Measurements from ENCODE around the gene CBX6.
A peak's percentile ranks its signal among the peaks of the same experiment; 100 is the strongest.
"Not testable (repeated sequence)": the region's sequence is repeated elsewhere in the genome, so short reads cannot be mapped to it uniquely, and the experiment has no call there.

Gene CBX6

GRCh38 chr22:38872172-38872830 lies at the start of gene CBX6:
CBX6 (minus strand) TSS chr22:38872216; CDS start chr22:38872190, 26 bp downstream.
- H3K36me3 ChIP-seq (ENCODE audit: control insufficient read depth, insufficient read depth, low read length): no peaks in the 10 kb centered on the region

GRCh38 chr22:38921806-38922205 lies 49.8 kb upstream of the CBX6 start:
- Histone ChIP-seq H3K4me3 (ENCODE audit: low read length) (no peak overlapping the region), H3K4me1 (ENCODE audit: control insufficient read depth, insufficient read depth, low read length) (peaks cover 16% of the 10 kb centered on the region), H3K27me3 (ENCODE audit: control insufficient read depth, insufficient read depth, low read length) (no peaks in the 10 kb centered on the region), H3K36me3 (ENCODE audit: control insufficient read depth, insufficient read depth, low read length) (no peaks in the 10 kb centered on the region), H3K9ac (ENCODE audit: low read length) (no peak overlapping the region), H3K27ac (ENCODE audit: low read depth, low read length) (no peak overlapping the region)

More at GRCh38 chr22:38872172-38872830, at the start of gene CBX6:
- Histone ChIP-seq H3K4me3 (ENCODE audit: low read length) (peak within 1 kb of the TSS; percentile 84), H3K27ac (ENCODE audit: low read depth, low read length) (peak within 1 kb of the TSS; percentile 100), H3K9ac (ENCODE audit: low read length) (peak within 1 kb of the TSS; percentile 66), H3K27me3 (ENCODE audit: control insufficient read depth, insufficient read depth, low read length) (no peaks in the 10 kb centered on the region), H3K4me1 (ENCODE audit: control insufficient read depth, insufficient read depth, low read length) (peaks cover 21% of the 10 kb centered on the region)

- Histone ChIP-seq H3K9ac (ENCODE audit: low read length) (no peak overlapping the region), H3K4me1 (ENCODE audit: control insufficient read depth, insufficient read depth, low read length) (peaks cover 16% of the 10 kb centered on the region), H3K27me3 (ENCODE audit: control insufficient read depth, insufficient read depth, low read length) (no peaks in the 10 kb centered on the region), H3K4me3 (ENCODE audit: low read length) (no peak overlapping the region), H3K27ac (ENCODE audit: low read depth, low read length) (no peak overlapping the region), H3K36me3 (ENCODE audit: control insufficient read depth, insufficient read depth, low read length) (no peaks in the 10 kb centered on the region)
These were observed 49.1 kb upstream of the CBX6 start for GRCh38 chr22:38921120-38921519.

- H3K36me3 ChIP-seq (ENCODE audit: control insufficient read depth, insufficient read depth, low read length): no peaks in the 10 kb centered on the region
- no peak overlapping the region for H3K9ac ChIP-seq (ENCODE audit: low read length)
- no peaks in the 10 kb centered on the region for H3K27me3 ChIP-seq (ENCODE audit: control insufficient read depth, insufficient read depth, low read length)
- peaks cover 13% of the 10 kb centered on the region for H3K4me1 ChIP-seq (ENCODE audit: control insufficient read depth, insufficient read depth, low read length)
- no peak overlapping the region for H3K4me3 ChIP-seq (ENCODE audit: low read length)
- H3K27ac ChIP-seq (ENCODE audit: low read depth, low read length): no peak overlapping the region
These were observed 47.7 kb upstream of the CBX6 start for GRCh38 chr22:38919631-38920190.

GRCh38 chr22:38911434-38911833 lies 39.4 kb upstream of the CBX6 start:
- no peak overlapping the region for H3K4me3 ChIP-seq (ENCODE audit: low read length)
- no peaks in the 10 kb centered on the region for H3K4me1 ChIP-seq (ENCODE audit: control insufficient read depth, insufficient read depth, low read length)
- no peaks in the 10 kb centered on the region for H3K27me3 ChIP-seq (ENCODE audit: control insufficient read depth, insufficient read depth, low read length)
- no peaks in the 10 kb centered on the region for H3K36me3 ChIP-seq (ENCODE audit: control insufficient read depth, insufficient read depth, low read length)
- H3K27ac ChIP-seq (ENCODE audit: low read depth, low read length): no peak overlapping the region
- no peak overlapping the region for H3K9ac ChIP-seq (ENCODE audit: low read length)

- Histone ChIP-seq H3K27ac (ENCODE audit: low read depth, low read length) (no peak overlapping the region), H3K9ac (ENCODE audit: low read length) (no peak overlapping the region), H3K4me1 (ENCODE audit: control insufficient read depth, insufficient read depth, low read length) (no peaks in the 10 kb centered on the region), H3K4me3 (ENCODE audit: low read length) (no peak overlapping the region), H3K36me3 (ENCODE audit: control insufficient read depth, insufficient read depth, low read length) (no peaks in the 10 kb centered on the region), H3K27me3 (ENCODE audit: control insufficient read depth, insufficient read depth, low read length) (no peaks in the 10 kb centered on the region)
These were observed 35.8 kb upstream of the CBX6 start for GRCh38 chr22:38907767-38908166.

- no peak overlapping the region for H3K4me3 ChIP-seq (ENCODE audit: low read length)
- no peak overlapping the region for H3K9ac ChIP-seq (ENCODE audit: low read length)
- no peaks in the 10 kb centered on the region for H3K27me3 ChIP-seq (ENCODE audit: control insufficient read depth, insufficient read depth, low read length)
These were observed 34.0 kb upstream of the CBX6 start for GRCh38 chr22:38906052-38906451.

GRCh38 chr22:38904052-38904617 lies 32.1 kb upstream of the CBX6 start:
- H3K27me3 ChIP-seq (ENCODE audit: control insufficient read depth, insufficient read depth, low read length); H3K4me1 ChIP-seq (ENCODE audit: control insufficient read depth, insufficient read depth, low read length); H3K27ac ChIP-seq (ENCODE audit: low read depth, low read length); H3K9ac ChIP-seq (ENCODE audit: low read length); H3K4me3 ChIP-seq (ENCODE audit: low read length); H3K36me3 ChIP-seq (ENCODE audit: control insufficient read depth, insufficient read depth, low read length): not testable (repeated sequence)

More at GRCh38 chr22:38906052-38906451, 34.0 kb upstream of the CBX6 start:
- Histone ChIP-seq H3K27ac (ENCODE audit: low read depth, low read length) (no peak overlapping the region), H3K36me3 (ENCODE audit: control insufficient read depth, insufficient read depth, low read length) (no peaks in the 10 kb centered on the region), H3K4me1 (ENCODE audit: control insufficient read depth, insufficient read depth, low read length) (no peaks in the 10 kb centered on the region)

- Histone ChIP-seq H3K36me3 (ENCODE audit: control insufficient read depth, insufficient read depth, low read length) (no peaks in the 10 kb centered on the region), H3K27me3 (ENCODE audit: control insufficient read depth, insufficient read depth, low read length) (no peaks in the 10 kb centered on the region), H3K9ac (ENCODE audit: low read length) (no peak overlapping the region), H3K4me1 (ENCODE audit: control insufficient read depth, insufficient read depth, low read length) (no peaks in the 10 kb centered on the region), H3K27ac (ENCODE audit: low read depth, low read length) (no peak overlapping the region), H3K4me3 (ENCODE audit: low read length) (no peak overlapping the region)
These were observed 29.2 kb upstream of the CBX6 start for GRCh38 chr22:38901111-38901641.

GRCh38 chr22:38900677-38901076 lies 28.7 kb upstream of the CBX6 start:
- H3K27ac ChIP-seq (ENCODE audit: low read depth, low read length): no peak overlapping the region
- H3K4me3 ChIP-seq (ENCODE audit: low read length): no peak overlapping the region
- no peaks in the 10 kb centered on the region for H3K4me1 ChIP-seq (ENCODE audit: control insufficient read depth, insufficient read depth, low read length)
- H3K9ac ChIP-seq (ENCODE audit: low read length): no peak overlapping the region
- H3K36me3 ChIP-seq (ENCODE audit: control insufficient read depth, insufficient read depth, low read length): no peaks in the 10 kb centered on the region
- no peaks in the 10 kb centered on the region for H3K27me3 ChIP-seq (ENCODE audit: control insufficient read depth, insufficient read depth, low read length)

- H3K27me3 ChIP-seq (ENCODE audit: control insufficient read depth, insufficient read depth, low read length): no peaks in the 10 kb centered on the region
- no peak overlapping the region for H3K4me3 ChIP-seq (ENCODE audit: low read length)
- H3K9ac ChIP-seq (ENCODE audit: low read length): no peak overlapping the region
- no peak overlapping the region for H3K27ac ChIP-seq (ENCODE audit: low read depth, low read length)
- no peaks in the 10 kb centered on the region for H3K4me1 ChIP-seq (ENCODE audit: control insufficient read depth, insufficient read depth, low read length)
- H3K36me3 ChIP-seq (ENCODE audit: control insufficient read depth, insufficient read depth, low read length): no peaks in the 10 kb centered on the region
These were observed 19.2 kb upstream of the CBX6 start for GRCh38 chr22:38891256-38891655.

GRCh38 chr22:38890377-38890776 lies 18.4 kb upstream of the CBX6 start:
- Histone ChIP-seq H3K27me3 (ENCODE audit: control insufficient read depth, insufficient read depth, low read length) (no peaks in the 10 kb centered on the region), H3K4me1 (ENCODE audit: control insufficient read depth, insufficient read depth, low read length) (no peaks in the 10 kb centered on the region), H3K9ac (ENCODE audit: low read length) (no peak overlapping the region), H3K27ac (ENCODE audit: low read depth, low read length) (no peak overlapping the region), H3K36me3 (ENCODE audit: control insufficient read depth, insufficient read depth, low read length) (no peaks in the 10 kb centered on the region), H3K4me3 (ENCODE audit: low read length) (no peak overlapping the region)

Data from rectal smooth muscle tissue (tissue), 1 donor.